Stimulated activated naive CD8-positive, alpha-beta T cell treated with anti-CD3 and anti-CD28 coated beads, Interleukin-15, amount 100 ng/mL, for 72 hours (primary cell): ENCODE results near the gene SLC22A31.

ENCODE experiments used
- ATAC-seq: fragments of 150-1000 bp; cut with Tn5 transposase; 2 replicates; pipeline ENCODE4 v1.10.0; 2021; ENCODE audit warnings: mild to moderate bottlenecking, moderate library complexity
- DNase-seq, 2 donors: peaks; one replicate each; pipeline ENCODE4 v3.0.0; 2021 to 2022
- H3K27ac Mint-ChIP-seq, 2 donors: one replicate each; pipeline ENCODE4 v1.8.0; 2022; ENCODE audit warnings: mild to moderate bottlenecking in 2 of 2, mixed read lengths in 2 of 2, moderate library complexity in 2 of 2
- H3K27me3 Mint-ChIP-seq: one replicate; pipeline ENCODE4 v1.8.0; 2022; ENCODE audit warnings: mixed read lengths
- H3K4me1 Mint-ChIP-seq: one replicate; pipeline ENCODE4 v1.8.0; 2022; ENCODE audit warnings: mild to moderate bottlenecking, mixed read lengths
- H3K4me3 Mint-ChIP-seq, 2 donors: one replicate each; pipeline ENCODE4 v1.8.0; 2022; ENCODE audit warnings: mild to moderate bottlenecking in 2 of 2, mixed read lengths in 2 of 2, moderate library complexity in 1 of 2
- H3K9me3 Mint-ChIP-seq, 2 donors: one replicate each; pipeline ENCODE4 v1.8.0; 2022; ENCODE audit warnings: mixed read lengths in 2 of 2

Gene SLC22A31

GRCh38 chr16:89157778-89158177 lies 42.6 kb downstream of the SLC22A31 start:
- DNase-seq, result no peak
- Mint-ChIP-seq H3K27me3 (no peaks in the 10 kb centered on the region), H3K9me3 (no peaks in the 10 kb centered on the region), H3K4me3 (no peak overlapping the region), H3K4me1 (no peaks in the 10 kb centered on the region), H3K27ac (no peak overlapping the region)
- no peak for ATAC-seq

- Mint-ChIP-seq H3K27ac (peak overlapping the region; percentile 25 to 71), H3K4me1 (no peaks in the 10 kb centered on the region), H3K4me3 (no peak overlapping the region), H3K9me3 (no peaks in the 10 kb centered on the region), H3K27me3 (no peaks in the 10 kb centered on the region)
- DNase-seq (no peak), ATAC-seq (peak; percentile 10)
Observed at GRCh38 chr16:89156740-89157645, 43.3 kb downstream of the SLC22A31 start.

DNA sequence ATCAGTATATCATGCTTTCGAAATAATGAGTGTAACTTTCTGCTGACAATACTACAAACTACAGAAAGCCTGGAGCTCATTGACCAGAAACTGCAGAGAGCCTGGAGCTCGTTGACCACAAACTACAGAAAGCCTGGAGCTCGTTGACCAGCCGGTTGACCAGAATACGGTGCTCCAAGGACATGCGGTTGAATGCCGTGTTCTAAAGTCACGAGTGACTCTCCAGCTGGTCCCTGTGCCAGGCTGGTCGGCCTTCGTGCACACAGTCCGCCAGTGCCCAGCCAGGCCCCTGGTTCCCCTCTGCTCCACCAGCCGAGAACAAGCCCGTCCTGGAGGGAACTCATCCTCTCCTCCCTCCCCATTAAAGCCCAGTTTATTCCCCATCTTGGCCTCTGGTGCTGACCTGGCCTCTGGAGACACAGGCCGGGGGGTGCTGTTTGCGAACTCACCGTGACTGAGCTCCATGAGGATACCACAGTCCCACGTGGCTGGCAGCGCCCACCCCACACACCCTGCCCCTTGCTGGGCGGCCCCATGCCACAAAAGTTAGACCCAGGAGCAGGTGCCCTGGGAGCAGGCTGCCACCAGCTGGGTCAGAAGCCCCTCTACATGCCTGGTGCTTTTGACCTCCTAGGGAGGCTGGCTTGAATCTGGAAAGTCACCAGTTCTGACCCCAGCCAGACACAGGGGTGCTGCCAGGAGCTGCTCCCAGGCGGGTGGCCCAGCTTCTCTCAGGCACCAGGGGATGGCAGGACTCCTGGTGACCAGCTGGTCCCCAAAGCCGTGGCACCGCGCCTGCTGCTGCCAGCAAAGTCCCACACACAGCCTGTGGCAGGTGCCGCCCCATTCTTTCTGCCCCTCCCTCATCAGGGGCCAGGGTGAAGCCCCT lies 44.2 kb downstream of the SLC22A31 start:
- peak overlapping the region in 1 of 2 donors; percentile 42 for H3K27ac Mint-ChIP-seq
- no peak overlapping the region for H3K4me3 Mint-ChIP-seq
- no peaks in the 10 kb centered on the region for H3K27me3 Mint-ChIP-seq
- DNase-seq (no peak), ATAC-seq (peak; percentile 35)
- no peaks in the 10 kb centered on the region for H3K4me1 Mint-ChIP-seq
- no peaks in the 10 kb centered on the region for H3K9me3 Mint-ChIP-seq

GRCh38 chr16:89155184-89155679 lies 45.1 kb downstream of the SLC22A31 start:
- peak overlapping the region in 1 of 2 donors; percentile 63 for H3K27ac Mint-ChIP-seq

DNA sequence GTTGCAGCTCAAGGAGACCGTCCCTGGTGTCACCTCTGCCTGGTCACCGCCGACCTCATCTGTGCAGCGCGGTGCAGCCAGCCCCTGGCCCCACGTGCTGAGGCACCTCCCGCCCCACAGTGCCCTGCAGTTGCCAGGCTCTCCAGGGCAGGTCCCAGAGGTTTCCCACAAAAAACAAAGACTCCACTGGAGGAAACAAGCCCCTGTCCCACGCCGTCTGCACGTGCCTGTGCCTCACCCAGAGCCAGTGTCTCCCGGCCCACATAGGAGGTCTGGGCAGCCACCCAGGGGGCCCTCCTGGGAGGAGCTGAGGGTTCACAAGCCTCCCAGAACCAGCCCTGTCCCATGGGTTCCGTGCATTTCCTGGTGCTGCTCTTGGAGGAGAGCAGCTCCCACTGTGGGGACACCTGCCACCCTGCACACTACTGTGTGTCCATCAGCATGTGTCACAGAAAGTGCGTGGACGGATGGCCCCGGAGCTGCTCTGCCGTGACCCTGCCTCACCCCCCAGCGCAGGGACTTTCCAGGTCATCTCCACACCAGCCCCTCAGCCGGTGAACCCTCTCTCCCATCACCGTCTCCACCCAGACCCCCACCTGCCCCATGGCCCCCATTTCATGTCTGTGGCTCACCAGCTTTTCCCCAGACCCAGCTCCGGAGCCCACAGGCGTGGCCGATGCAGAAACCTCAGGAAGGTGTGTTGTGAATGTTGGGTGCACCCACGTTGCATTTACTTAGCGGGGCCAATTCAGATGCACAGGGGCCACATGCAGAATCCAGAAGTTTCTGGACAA lies 45.8 kb downstream of the SLC22A31 start:
- no peaks in the 10 kb centered on the region for H3K4me1 Mint-ChIP-seq
- no peaks in the 10 kb centered on the region for H3K27me3 Mint-ChIP-seq
- DNase-seq (no peak), ATAC-seq (no peak)
- no peak overlapping the region for H3K4me3 Mint-ChIP-seq
- H3K27ac Mint-ChIP-seq, result peak overlapping the region in 1 of 2 donors; percentile 82
- H3K9me3 Mint-ChIP-seq, result peaks cover 0 to 2% of the 10 kb centered on the region in 2 donors

More at GRCh38 chr16:89155184-89155679, 45.1 kb downstream of the SLC22A31 start:
- ATAC-seq (no peak), DNase-seq (no peak)
- Mint-ChIP-seq H3K4me3 (no peak overlapping the region), H3K9me3 (no peaks in the 10 kb centered on the region), H3K27me3 (no peaks in the 10 kb centered on the region), H3K4me1 (no peaks in the 10 kb centered on the region)

- ATAC-seq (peak; percentile 24), DNase-seq (no peak)
- H3K27me3 Mint-ChIP-seq, result no peaks in the 10 kb centered on the region
- H3K9me3 Mint-ChIP-seq, result peaks cover 5 to 9% of the 10 kb centered on the region in 2 donors
- no peaks in the 10 kb centered on the region for H3K4me1 Mint-ChIP-seq
- no peak overlapping the region for H3K27ac Mint-ChIP-seq
- H3K4me3 Mint-ChIP-seq, result no peak overlapping the region
Observed at GRCh38 chr16:89153848-89154271, 46.5 kb downstream of the SLC22A31 start.

DNA sequence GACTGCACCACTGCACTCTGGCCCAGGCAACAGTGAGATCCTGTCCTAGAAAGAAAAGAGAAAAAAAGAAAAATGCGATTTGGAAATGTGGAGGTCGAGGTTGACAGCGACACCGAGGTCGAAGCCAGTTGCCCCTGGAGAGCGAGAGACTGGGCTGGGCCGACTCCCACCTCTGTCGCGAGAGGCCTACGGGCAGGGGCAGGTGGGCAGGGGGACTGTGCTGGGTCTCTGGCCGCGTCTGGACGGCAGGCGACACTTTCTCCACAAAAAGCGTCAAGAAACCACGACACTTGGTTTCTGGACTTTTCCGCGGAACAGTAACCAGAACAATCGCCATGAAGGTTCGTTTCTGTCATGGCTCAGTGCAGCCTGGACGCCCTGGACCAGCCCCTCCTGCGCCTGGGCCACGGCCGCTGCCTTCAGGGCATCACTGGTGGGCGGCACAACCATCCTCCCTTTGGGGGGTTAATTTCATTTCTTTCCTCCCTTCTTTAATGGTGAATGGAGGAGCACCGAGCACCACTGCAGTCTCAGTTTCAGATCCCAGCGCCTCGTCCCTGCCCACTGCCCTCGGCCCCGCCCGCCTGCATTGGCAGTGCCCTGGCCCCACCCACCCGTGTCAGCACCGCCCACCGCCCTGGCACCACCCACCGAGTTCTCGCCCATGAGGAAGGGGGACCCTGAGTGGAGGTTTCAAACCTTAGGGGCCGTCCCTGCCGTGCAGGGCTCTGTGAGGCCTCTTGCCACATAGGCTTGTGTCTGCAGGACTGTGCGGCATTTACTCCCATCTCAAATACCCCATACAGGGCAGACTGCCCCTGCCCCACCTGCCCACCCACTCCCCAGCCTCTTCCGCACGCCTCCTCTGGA lies 47.3 kb downstream of the SLC22A31 start:
- Mint-ChIP-seq H3K4me3 (no peak overlapping the region), H3K27me3 (no peaks in the 10 kb centered on the region), H3K4me1 (no peaks in the 10 kb centered on the region), H3K9me3 (peaks cover 6 to 13% of the 10 kb centered on the region in 2 donors), H3K27ac (peak overlapping the region in 1 of 2 donors; percentile 68)
- peak; percentile 19 for ATAC-seq
- no peak for DNase-seq

DNA sequence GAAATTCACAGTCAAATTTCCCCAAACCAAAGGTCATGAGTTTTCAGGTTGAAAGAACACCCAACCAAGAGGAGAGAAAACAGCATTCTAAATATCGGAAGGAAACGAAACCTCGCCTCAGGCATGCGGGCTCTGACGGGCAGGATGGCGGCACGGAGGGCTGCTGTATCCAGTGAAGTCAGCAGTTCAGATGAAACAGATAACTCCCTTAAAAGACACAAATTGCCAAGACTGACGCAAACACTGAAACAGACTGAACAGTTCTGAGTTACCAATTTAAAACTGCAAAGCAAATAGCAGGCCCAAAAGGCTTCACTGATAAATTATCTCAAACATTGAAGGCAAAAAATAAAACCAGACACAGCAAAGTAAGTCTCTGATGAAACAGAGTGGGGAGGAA lies 49.4 kb downstream of the SLC22A31 start:
- DNase-seq (no peak), ATAC-seq (no peak)
- H3K27me3 Mint-ChIP-seq, result no peaks in the 10 kb centered on the region
- H3K9me3 Mint-ChIP-seq, result peaks cover 6 to 13% of the 10 kb centered on the region in 2 donors
- no peak overlapping the region for H3K27ac Mint-ChIP-seq
- no peaks in the 10 kb centered on the region for H3K4me1 Mint-ChIP-seq
- no peak overlapping the region for H3K4me3 Mint-ChIP-seq

- ATAC-seq, result no peak
- peak overlapping the region in 1 of 2 donors; percentile 61 for H3K27ac Mint-ChIP-seq
- peaks cover 6 to 13% of the 10 kb centered on the region in 2 donors for H3K9me3 Mint-ChIP-seq
- H3K27me3 Mint-ChIP-seq, result no peaks in the 10 kb centered on the region
- H3K4me3 Mint-ChIP-seq, result no peak overlapping the region
- no peaks in the 10 kb centered on the region for H3K4me1 Mint-ChIP-seq
- DNase-seq, result no peak
Observed at GRCh38 chr16:89150090-89150835, 50.1 kb downstream of the SLC22A31 start.

DNA sequence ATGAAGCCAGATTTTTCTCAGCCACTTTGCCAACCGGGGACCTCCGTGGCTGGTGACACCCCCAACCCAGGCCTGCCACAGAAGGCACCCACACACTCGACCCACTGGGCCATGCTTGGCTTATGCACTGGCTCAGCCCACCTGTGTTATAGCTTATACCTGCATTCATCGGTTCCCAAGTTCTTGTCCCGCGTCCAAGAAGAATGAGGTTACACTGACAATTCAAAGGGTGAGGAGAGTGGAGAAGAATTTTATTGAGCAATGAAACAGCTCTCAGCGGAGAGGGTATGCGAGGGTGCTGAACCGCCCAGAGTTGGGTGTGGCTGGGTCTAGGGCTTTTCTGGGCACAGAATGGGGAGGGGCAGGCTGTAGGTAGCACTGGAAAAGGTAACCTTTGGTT lies 51.0 kb downstream of the SLC22A31 start:
- no peak overlapping the region for H3K27ac Mint-ChIP-seq
- ATAC-seq, result no peak
- H3K27me3 Mint-ChIP-seq, result no peaks in the 10 kb centered on the region
- H3K9me3 Mint-ChIP-seq, result peaks cover 6 to 13% of the 10 kb centered on the region in 2 donors
- DNase-seq, result no peak
- H3K4me1 Mint-ChIP-seq, result no peaks in the 10 kb centered on the region
- no peak overlapping the region for H3K4me3 Mint-ChIP-seq

DNA sequence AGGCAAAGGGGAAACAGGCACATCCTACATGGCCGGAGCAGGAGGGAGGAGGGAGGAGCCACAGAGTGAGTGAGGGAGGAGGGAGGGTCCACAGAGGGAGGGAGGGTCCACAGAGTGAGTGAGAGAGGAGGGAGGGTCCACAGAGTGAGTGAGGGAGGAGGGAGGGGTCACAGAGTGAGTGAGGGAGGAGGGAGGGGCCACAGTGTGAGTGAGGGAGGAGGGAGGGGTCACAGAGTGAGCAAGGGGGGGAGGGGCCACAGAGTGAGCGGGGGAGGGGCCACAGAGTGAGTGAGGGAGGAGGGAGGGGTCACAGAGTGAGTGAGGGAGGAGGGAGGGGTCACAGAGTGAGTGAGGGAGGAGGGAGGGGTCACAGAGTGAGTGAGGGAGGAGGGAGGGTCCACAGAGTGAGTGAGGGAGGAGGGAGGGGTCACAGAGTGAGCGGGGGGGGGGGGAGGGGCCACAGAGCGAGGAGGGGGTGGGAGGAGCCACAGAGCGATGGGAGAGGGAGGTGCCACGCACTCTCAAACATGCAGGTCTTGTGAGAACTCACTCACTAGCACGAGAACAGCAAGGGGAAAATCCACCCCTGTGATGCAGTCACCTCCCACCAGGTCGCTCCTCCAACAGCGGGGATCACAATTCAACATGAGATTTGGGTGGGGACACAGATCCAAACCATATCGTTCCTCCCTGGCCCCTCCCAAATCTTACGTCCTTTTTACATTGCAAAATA lies 53.1 kb downstream of the SLC22A31 start:
- Mint-ChIP-seq H3K27me3 (no peaks in the 10 kb centered on the region), H3K4me1 (no peaks in the 10 kb centered on the region), H3K27ac (peak overlapping the region in 1 of 2 donors; percentile 88), H3K4me3 (no peak overlapping the region), H3K9me3 (peaks cover 6 to 13% of the 10 kb centered on the region in 2 donors)
- DNase-seq (no peak), ATAC-seq (no peak)

DNA sequence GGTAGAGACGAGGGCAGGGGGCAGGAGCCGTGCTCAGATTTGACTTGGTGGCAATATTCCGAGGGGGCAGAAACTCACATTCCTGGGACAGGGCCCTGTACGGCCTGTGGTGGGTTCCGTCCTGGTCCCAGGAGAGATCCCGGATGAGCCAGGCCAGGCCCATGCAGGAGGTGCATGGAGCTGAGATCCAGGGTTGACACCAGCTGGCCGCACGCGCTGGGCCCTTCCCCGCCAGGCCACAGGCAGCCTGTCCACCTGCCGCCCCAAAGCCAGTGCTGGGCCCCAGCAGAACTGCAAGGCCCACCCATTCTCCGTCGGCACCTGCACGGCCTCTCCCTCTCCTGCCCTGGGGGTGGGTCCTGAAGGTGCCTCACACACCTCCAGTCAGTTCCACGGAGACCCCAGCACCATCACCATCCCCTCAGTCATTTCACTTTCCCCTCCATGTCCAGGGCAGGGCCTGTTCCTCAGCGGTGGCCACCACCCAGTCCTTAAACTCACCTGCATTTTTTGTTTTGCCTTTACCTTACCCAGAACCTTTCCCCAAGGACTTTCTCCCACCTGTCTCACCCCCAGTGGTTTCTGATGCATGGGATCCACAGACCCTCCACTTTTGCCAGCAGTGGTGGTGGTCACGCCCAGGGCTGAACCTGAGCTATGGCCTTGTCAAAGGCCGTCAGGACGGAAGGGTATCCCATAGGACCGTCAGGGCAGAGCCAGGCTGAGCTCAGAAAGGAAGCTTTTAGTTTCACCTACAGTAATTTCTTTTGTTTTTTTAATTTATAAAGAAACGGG lies 53.9 kb downstream of the SLC22A31 start:
- Mint-ChIP-seq H3K27ac (peak overlapping the region in 1 of 2 donors; percentile 88), H3K4me3 (no peak overlapping the region), H3K4me1 (no peaks in the 10 kb centered on the region), H3K27me3 (no peaks in the 10 kb centered on the region), H3K9me3 (peaks cover 6 to 13% of the 10 kb centered on the region in 2 donors)
- ATAC-seq, result no peak
- no peak for DNase-seq
